ENCODE measurements around the gene C17orf67.
"Not testable (repeated sequence)": the region's sequence is repeated elsewhere in the genome, so short reads cannot be mapped to it uniquely, and the experiment has no call there.

C17orf67 gene

DNA sequence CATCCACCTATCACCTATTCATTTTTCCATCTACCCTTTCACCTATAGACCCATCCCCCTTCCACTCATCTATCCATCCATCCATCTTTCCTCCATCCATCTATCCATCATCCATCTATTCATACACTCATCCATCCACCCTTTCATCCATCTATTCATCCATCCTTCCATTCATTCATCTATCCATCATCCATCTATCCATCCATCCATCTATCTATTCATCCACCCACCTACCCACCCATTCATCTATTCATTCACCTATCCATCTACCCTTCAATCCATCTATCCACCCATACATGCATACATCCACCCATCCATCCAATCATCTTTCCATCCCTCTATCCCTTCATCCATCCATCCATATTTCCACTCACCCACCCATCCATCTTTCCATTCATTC is 63.3 kb downstream of the C17orf67 start:
- DNase-seq, result no peak

DNA sequence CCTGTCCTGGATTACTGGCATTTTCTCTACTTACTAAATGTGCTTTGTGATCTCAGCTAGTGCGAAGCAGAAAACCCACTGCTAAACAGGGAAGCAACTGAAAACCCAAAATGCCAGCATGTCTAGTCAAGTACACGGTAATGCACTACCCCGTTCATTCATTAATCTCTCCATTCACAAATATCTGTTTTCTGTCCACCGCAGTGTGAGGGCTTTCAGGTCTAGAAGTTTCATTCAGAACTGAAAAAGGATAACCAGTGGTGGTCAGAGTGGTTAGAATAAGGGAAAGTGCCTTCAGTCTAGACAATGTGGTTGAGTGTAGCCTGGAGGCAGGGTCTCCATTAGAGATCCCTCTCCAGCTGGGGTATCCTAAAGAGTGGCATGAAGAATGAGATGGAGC is 68.3 kb downstream of the C17orf67 start:
- no peak for DNase-seq

DNA sequence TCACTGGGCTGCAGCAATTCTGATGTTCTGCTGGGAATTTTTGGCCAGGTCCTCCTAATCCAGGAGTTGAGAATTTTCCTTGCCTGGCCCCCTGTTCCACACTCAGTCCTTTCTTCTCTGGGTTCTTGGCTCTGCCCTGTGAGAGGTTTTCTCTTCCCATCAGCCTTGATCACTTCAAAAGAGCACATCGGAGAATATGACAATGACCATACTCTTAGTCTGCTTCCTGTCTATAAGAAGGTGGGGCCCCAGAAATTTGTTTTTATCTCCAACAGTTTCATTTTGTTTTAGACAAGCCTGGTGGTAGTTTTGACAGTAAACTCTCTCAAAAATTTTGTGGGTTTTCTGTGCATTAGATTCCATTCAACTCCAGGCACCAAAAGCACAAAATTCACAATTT is 70.7 kb downstream of the C17orf67 start:
- no peak for DNase-seq

DNA sequence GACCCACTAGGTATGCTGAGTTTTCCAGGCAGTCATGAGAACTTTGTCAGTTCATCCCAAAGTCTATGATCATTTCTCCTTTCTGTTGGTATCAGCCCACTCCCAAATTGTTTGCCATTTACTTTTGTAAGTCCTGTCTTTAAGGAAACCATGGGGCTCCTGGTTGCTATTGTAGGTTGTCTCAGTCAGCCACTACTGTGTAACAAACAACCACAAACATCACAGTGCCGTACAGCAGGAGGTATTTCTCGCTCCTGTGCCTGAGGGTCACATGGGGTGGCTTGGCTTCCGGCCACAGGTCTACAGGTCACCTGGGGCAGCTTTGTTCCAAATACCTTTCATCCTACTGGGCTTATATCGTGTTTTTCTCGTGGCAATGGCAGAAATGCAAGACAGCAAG is 71.6 kb downstream of the C17orf67 start:
- no peak for DNase-seq

DNA sequence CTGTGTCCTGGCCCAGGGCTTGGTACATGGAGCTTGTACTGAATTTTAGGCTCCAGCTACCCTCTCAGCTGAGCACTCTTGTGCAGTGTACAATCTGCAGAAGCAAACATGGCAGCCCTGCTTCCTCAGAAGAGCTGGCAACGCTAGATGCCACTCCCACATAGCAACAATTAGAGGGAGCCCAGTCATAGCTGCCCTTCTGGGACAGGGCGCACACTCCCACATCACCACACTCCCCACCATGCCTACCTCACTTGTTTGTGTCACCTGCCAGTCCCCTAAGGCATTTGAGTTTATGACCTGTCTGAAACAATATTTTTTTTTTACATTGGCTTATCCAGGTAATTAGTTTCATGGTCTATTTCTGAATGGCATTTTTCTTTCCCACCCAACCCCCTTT is 72.3 kb downstream of the C17orf67 start:
- DNase-seq, result no peak

DNA sequence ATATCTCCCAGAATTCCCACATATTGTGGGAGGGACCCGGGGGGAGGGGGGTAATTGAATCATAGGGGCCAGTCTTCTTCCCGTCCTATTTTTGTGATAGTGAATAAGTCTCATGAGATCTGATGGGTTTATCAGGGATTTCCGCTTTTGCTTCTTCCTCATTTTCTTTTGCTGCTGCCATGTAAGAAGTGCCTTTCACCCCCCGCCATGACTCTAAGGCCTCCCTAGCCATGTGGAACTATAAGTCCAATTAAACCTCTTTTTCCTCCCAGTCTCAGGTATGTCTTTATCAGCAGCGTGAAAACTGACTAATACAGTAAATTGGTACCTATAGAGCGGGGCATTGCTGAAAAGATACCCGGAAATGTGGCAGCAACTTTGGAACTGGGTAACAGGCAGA is 76.1 kb downstream of the C17orf67 start:
- not testable (repeated sequence) for DNase-seq

DNA sequence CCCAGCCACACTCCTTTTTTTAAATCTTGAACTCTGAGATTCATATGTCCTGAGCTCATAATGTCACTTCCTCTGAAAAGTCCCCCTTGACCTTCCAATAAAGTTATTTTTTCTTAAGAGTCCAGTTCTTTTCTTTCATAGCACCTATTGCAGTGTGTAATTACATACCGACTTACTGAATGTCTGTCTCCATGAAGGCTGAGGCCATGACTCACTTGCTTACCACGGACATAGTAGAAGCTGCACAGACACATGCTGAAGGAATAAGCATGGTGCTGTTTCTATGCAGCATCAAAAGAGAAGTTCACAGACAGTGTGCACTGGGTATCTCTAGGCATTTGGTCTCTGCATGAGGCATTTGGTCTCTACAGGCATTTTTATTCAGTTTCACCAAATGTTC is 77.2 kb downstream of the C17orf67 start:
- DNase-seq, result no peak

DNA sequence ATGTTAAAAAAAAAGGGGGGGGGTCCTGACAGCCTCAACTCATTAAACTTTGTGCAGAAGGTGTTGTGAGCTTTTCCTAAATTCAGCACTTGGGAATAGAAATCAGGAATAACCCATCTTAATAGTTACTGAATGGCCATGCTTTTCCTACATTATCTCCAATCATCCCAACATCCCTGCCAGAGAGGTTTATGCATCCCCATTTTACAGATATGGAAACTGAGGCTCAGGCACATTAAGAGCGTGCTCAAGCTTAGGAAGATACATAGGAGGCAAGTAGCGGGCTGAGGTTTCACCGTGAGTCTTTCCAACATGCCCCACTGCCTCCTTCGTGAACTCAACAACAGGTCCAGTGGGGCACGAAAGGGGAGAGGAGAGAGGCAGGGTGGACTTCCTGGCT is 78.4 kb downstream of the C17orf67 start:
- DNase-seq, result no peak

DNA sequence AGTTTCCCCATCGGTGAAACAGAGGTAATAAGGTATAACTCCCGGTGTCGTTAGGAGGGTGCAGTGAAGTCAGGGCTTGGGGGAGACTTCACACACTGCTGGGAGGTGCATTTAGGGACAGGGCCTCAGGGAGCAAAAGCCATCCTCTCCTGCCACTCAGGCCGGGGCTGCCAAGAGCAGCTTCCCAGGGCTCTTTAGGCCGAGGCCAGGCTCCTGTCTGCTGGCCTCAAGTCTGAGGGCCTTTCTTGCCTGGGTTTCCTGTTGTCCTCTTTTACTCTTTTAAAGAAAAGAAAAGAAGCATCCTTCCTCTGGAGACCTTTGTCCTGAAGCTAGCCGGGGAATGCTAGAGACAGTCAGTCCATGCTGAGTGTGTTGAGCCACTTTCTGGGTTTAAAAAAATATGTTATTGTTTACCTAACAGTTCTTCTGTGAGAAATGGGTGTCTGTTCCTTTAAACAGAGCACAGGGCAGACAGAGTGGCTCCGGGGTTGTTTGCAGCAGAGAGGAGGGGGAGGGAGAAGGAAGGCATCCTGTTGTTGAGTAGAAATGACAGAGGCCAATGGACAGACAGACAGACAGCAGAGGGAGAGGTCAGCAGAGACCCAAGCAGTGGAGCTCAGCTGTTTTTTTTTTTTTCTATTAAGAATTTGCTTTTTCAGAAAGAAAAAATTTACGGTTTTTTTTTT is 79.1 kb downstream of the C17orf67 start:
- DNase-seq, result no peak

GRCh38 chr17:56752263-56752836 is 81.4 kb downstream of the C17orf67 start:
- no peak for DNase-seq

DNA sequence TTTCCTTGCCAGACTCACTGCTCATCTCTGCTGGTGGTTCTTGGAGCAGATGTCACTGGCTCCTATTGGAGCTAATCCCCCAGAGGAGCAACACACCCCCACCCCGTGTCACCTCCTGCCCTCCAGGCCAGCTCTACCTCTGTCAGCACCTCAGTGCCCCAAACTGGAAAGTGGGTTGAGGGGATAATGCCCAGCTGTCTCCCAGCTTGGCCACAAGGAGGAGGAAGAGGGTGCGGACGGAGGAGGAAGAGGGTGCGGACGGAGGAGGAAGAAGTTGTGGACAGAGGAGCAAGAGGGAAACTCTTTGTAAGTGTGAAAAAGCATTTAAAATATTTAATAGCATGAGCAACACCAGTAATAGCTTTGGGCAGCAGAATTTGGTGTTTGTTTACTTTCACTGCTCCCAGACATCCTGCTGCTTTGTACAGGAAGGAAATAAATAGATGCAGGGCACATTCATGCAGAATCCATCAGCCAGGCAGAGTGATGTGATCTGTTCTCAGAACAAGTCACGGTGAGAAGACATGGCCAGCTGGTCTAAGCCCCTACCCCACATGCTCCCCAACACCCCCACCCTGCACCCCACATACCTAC is 82.5 kb downstream of the C17orf67 start:
- no peak for DNase-seq

DNA sequence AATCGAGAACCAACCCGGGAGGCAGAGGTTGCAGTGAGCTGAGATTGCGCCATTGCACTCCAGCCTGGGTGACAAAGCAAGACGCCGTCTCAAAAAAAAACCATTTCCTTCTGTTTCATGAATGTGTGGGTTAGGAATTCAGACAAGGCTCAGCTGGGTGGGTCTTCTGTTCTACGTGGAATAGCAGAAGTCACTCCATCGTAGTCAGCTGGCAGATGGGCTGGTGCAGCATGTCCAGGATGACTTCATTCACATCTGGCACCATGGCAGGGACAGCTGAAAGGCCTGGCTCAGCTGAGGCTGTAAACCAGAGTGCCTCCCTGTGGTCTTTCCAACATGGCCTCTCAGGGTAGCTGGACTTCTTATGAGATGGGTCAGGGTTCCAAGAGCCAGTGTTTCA is 89.0 kb downstream of the C17orf67 start:
- no peak for DNase-seq

DNA sequence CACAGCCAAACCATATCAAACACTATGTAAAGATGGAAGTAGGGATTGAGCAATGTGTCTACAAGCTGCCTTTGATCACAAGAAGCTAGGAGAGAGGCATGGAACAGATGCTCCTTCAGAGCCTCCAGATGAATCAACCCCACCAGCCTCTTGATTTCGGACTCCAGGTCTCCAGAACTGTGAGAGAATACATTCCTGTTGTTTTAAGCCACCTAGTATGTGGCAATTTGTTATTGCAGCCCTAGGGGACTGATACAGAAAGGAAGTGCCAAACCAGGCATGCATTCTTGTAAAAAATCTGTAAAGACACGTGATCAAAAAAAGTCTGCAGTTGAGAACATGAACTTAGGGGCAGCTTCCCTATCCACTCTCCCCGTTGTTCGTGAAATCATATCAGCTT is 91.1 kb downstream of the C17orf67 start:
- DNase-seq, result no peak
